K562 treated with DMSO at 1 percent for 24 hours (cell line): ENCODE results near the gene RPRD1A. TPM values are rescaled to one million over a fixed set of nuclear protein-coding genes. Genes with fewer than 3 reads are reported as not detected.

ENCODE experiments used
- total RNA-seq: library from RNA; unstranded; fragments of 300-600 nt; gene quantifications from 2 replicates; pipeline ENCODE4 v1.2.3, GENCODE V29; 2022; ENCODE audit warnings: low read depth; ENCODE audit not compliant: insufficient read depth

The RPRD1A gene, protein sequence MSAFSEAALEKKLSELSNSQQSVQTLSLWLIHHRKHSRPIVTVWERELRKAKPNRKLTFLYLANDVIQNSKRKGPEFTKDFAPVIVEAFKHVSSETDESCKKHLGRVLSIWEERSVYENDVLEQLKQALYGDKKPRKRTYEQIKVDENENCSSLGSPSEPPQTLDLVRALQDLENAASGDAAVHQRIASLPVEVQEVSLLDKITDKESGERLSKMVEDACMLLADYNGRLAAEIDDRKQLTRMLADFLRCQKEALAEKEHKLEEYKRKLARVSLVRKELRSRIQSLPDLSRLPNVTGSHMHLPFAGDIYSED
- 32.6 and 34.0 TPM in 2 replicates for total RNA-seq

GRCh38 chr18:36067055-36067957, at the start of gene RPRD1A:
Gene RPRD1A (minus strand): TSS chr18:36067559. CDS start chr18:36067404, 155 bp downstream.

GRCh38 chr18:35972197-35973000, 95.0 kb downstream of the RPRD1A start, which contains the start of gene RMP24:
Gene RMP24 (plus strand): TSS chr18:35972679.

Other genes starting within 250 kb of the RPRD1A start
- 9.9 and 11.0 TPM in 2 replicates for gene SLC39A6, start 61.8 kb upstream of the RPRD1A start, total RNA-seq
- gene ELP2, start 62.3 kb upstream of the RPRD1A start, total RNA-seq = 34.1 and 42.4 TPM in 2 replicates
- 7.8 and 7.9 TPM in 2 replicates for gene MOCOS, start 119.9 kb upstream of the RPRD1A start, total RNA-seq
- not detected in 2 replicates for gene FHOD3, start 230.2 kb upstream of the RPRD1A start, total RNA-seq